ENCODE measurements around the gene SEC61B. TPM values are rescaled to one million over a fixed set of nuclear protein-coding genes. Genes with fewer than 3 reads are reported as not detected.

The SEC61B gene
- 292 to 338 TPM (median 301 TPM) in 5 replicates for total RNA-seq (2022; extraction: Qiagen RNA extraction; ENCODE audit: low read depth)

DNA sequence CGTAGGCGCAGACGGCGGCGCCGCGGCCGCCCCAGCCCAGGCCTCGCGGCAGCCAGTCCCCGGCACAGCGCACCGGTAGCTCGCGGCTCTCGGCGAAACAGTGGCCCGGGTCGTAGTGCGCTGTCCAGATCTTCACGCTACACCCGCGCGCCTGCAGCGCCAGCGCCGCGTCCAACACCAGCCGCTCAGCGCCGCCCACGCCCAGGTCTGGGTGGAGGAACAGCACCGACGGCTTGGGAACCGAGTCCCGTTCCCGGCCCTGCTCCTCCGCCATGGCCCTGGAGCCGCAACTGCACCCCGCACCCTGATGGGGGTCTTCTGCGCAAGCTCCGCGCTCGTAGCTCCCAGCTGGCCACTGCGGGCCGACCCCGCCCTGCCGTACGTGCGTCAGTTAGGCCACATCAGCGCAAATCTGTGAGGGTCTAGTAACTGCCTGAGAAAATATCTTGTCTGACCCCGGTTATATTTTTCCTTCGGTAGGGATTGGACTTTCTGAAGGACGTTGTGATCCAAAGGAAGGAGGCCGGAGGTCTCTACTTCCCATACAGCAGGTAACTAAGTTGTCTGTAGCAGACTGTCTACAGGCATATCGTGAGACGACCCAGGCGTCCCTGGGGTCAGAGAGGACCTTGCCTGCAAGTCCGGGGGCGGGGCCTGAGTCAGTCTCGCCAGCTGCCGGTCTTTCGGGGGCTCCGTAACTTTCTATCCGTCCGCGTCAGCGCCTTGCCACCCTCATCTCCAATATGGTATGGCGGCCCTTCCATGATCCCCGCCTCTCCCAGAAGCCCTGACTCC, at the start of gene SEC61B, which contains the start of gene ALG2:
Gene SEC61B, plus strand, starts transcription at position 662 of the 795 bp plus-strand sequence. Its CDS starts 82 bp downstream, at position 744.
Gene ALG2, minus strand, starts transcription at position 322 of the 795 bp plus-strand sequence. Its CDS starts 48 bp downstream, at position 274.

Other genes with a start within 250 kb of the SEC61B start
- 23.0 to 51.6 TPM (median 35.3 TPM) in 5 replicates for gene TGFBR1, start 117.2 kb upstream of the SEC61B start, total RNA-seq (2022; extraction: Qiagen RNA extraction; ENCODE audit: low read depth)
- 43.0 to 55.5 TPM (median 53.1 TPM) in 5 replicates for gene ALG2, start 340 bp upstream of the SEC61B start, total RNA-seq (2022; extraction: Qiagen RNA extraction; ENCODE audit: low read depth)

Data from A549 treated with DMSO at 1 μM for 4 hours (cell line).